Measurements from ENCODE around the gene LNX1.

The LNX1 gene

GRCh38 chr4:53625888-53626287, 34.6 kb upstream of the LNX1 start:
- H3K36me3 ChIP-seq (ENCODE audit: control insufficient read depth in 1 of 2, insufficient read depth in 2 of 2, low read length in 2 of 2) = no peaks in the 10 kb centered on the region
- no peak overlapping the region for H3K23ac ChIP-seq (ENCODE audit: low read length)
- H2AK5ac ChIP-seq (ENCODE audit: low read length) = no peak overlapping the region
- no peak for DNase-seq
- no peak overlapping the region for H2BK120ac ChIP-seq (ENCODE audit: insufficient read depth, low read length, poor library complexity)
- no peak overlapping the region for H4K8ac ChIP-seq (ENCODE audit: low read depth, low read length)
- no peak overlapping the region for H3K9ac ChIP-seq (ENCODE audit: low read length)
- H3K79me2 ChIP-seq (ENCODE audit: control insufficient read depth, insufficient read depth, low read length, poor library complexity) = no peaks in the 10 kb centered on the region
- H2AFZ ChIP-seq (ENCODE audit: insufficient read depth, low read length, poor library complexity) = no peak overlapping the region
- H3K79me1 ChIP-seq (ENCODE audit: low read length) = no peaks in the 10 kb centered on the region
- no peak overlapping the region for H3K4me2 ChIP-seq (ENCODE audit: low read length)
- no peak overlapping the region for H4K12ac ChIP-seq (ENCODE audit: low read depth, low read length)
- no peaks in the 10 kb centered on the region for H3K27me3 ChIP-seq (ENCODE audit: insufficient read depth, low read length)
- H3K18ac ChIP-seq (ENCODE audit: low read length) = no peak overlapping the region
- H3K9me3 ChIP-seq (ENCODE audit: insufficient read depth, low read depth, low read length) = no peaks in the 10 kb centered on the region
- no peak overlapping the region for H3K27ac ChIP-seq (ENCODE audit: low read depth, low read length)
- no peak overlapping the region for H2BK12ac ChIP-seq (ENCODE audit: low read length)
- WGBS (ENCODE audit: extremely low coverage, insufficient coverage, insufficient read length) = no CpG with 5 or more reads among the region's 2 CpGs
- H3K4me1 ChIP-seq (ENCODE audit: control insufficient read depth in 1 of 2, insufficient read depth in 2 of 2, low read length in 2 of 2) = peaks cover 0 to under 1% of the 10 kb centered on the region in 2 experiments
- no peak overlapping the region for H3K4ac ChIP-seq (ENCODE audit: low read depth, low read length)
- no peak overlapping the region for H2BK5ac ChIP-seq (ENCODE audit: low read depth, low read length, poor library complexity)
- no peak overlapping the region for H3K14ac ChIP-seq (ENCODE audit: low read length)
- no peak overlapping the region for H3K4me3 ChIP-seq (ENCODE audit: low read depth, low read length)
- H4K91ac ChIP-seq (ENCODE audit: low read depth, low read length) = no peak overlapping the region

DNA sequence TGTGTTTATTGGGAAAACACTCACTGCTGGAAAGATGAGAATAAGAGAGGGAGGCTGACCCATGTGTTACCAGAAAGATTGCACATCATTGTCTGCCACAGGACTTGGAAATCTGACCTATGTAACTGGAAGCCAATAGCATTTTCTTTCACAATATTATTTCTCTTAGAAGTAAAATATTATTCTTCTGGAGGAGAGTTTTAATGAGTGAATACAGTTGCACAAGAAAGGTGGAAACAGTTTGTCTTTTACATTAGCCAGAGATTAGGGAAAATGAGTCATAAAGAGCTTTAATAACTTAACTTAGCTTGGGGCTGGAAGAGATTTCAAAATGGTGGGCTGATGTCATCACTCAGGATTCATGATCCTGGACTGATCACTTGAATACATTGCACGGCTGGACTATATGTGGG, 31.5 kb upstream of the LNX1 start:
- H2AK5ac ChIP-seq (ENCODE audit: low read length) = no peak overlapping the region
- no peaks in the 10 kb centered on the region for H3K27me3 ChIP-seq (ENCODE audit: insufficient read depth, low read length)
- H4K8ac ChIP-seq (ENCODE audit: low read depth, low read length) = no peak overlapping the region
- no peak overlapping the region for H2BK5ac ChIP-seq (ENCODE audit: low read depth, low read length, poor library complexity)
- no peaks in the 10 kb centered on the region for H3K79me1 ChIP-seq (ENCODE audit: low read length)
- H3K4me3 ChIP-seq (ENCODE audit: low read depth, low read length) = no peak overlapping the region
- no peak overlapping the region for H3K4ac ChIP-seq (ENCODE audit: low read depth, low read length)
- no peaks in the 10 kb centered on the region for H3K9me3 ChIP-seq (ENCODE audit: insufficient read depth, low read depth, low read length)
- no peak overlapping the region for H3K4me2 ChIP-seq (ENCODE audit: low read length)
- DNase-seq = peak; percentile 80 to 95
- no peak overlapping the region for H4K91ac ChIP-seq (ENCODE audit: low read depth, low read length)
- H3K79me2 ChIP-seq (ENCODE audit: control insufficient read depth, insufficient read depth, low read length, poor library complexity) = no peaks in the 10 kb centered on the region
- WGBS (ENCODE audit: extremely low coverage, insufficient coverage, insufficient read length) = no CpG with 5 or more reads among the region's 1 CpG
- H3K23ac ChIP-seq (ENCODE audit: low read length) = no peak overlapping the region
- H2BK120ac ChIP-seq (ENCODE audit: insufficient read depth, low read length, poor library complexity) = no peak overlapping the region
- H2AFZ ChIP-seq (ENCODE audit: insufficient read depth, low read length, poor library complexity) = no peak overlapping the region
- H3K4me1 ChIP-seq (ENCODE audit: control insufficient read depth in 1 of 2, insufficient read depth in 2 of 2, low read length in 2 of 2) = peaks cover 0 to 1% of the 10 kb centered on the region in 2 experiments
- H3K14ac ChIP-seq (ENCODE audit: low read length) = no peak overlapping the region
- no peak overlapping the region for H2BK12ac ChIP-seq (ENCODE audit: low read length)
- H4K12ac ChIP-seq (ENCODE audit: low read depth, low read length) = no peak overlapping the region
- no peak overlapping the region for H3K27ac ChIP-seq (ENCODE audit: low read depth, low read length)
- no peaks in the 10 kb centered on the region for H3K36me3 ChIP-seq (ENCODE audit: control insufficient read depth in 1 of 2, insufficient read depth in 2 of 2, low read length in 2 of 2)
- H3K18ac ChIP-seq (ENCODE audit: low read length) = no peak overlapping the region
- no peak overlapping the region for H3K9ac ChIP-seq (ENCODE audit: low read length)

DNA sequence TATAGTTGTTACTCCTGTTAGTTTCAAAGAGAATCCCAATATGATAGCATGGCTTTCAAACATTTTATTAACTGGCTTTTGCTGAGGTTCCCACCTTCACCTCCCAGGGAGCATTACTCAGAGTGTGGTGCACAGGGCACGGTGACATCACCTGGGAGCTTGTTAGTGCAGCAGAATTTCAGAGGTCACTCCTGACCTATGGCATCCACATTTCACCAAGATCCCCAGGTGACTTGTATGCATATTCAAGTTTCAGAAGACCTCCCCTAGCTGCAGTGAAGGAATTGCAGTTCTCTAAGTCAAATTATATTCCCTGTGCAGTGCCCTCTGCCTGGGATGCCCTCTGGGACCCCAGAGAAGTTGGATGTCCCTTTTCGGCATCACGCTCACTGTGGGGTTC, 29.7 kb upstream of the LNX1 start:
- H2AK5ac ChIP-seq (ENCODE audit: low read length) = no peak overlapping the region
- no peak overlapping the region for H3K27ac ChIP-seq (ENCODE audit: low read depth, low read length)
- WGBS (ENCODE audit: extremely low coverage, insufficient coverage, insufficient read length) = no CpG with 5 or more reads among the region's 3 CpGs
- no peaks in the 10 kb centered on the region for H3K9me3 ChIP-seq (ENCODE audit: insufficient read depth, low read depth, low read length)
- peaks cover 0 to 1% of the 10 kb centered on the region in 2 experiments for H3K4me1 ChIP-seq (ENCODE audit: control insufficient read depth in 1 of 2, insufficient read depth in 2 of 2, low read length in 2 of 2)
- H2AFZ ChIP-seq (ENCODE audit: insufficient read depth, low read length, poor library complexity) = no peak overlapping the region
- H3K36me3 ChIP-seq (ENCODE audit: control insufficient read depth in 1 of 2, insufficient read depth in 2 of 2, low read length in 2 of 2) = no peaks in the 10 kb centered on the region
- H2BK120ac ChIP-seq (ENCODE audit: insufficient read depth, low read length, poor library complexity) = no peak overlapping the region
- no peak overlapping the region for H2BK5ac ChIP-seq (ENCODE audit: low read depth, low read length, poor library complexity)
- H3K9ac ChIP-seq (ENCODE audit: low read length) = no peak overlapping the region
- H3K18ac ChIP-seq (ENCODE audit: low read length) = no peak overlapping the region
- H4K91ac ChIP-seq (ENCODE audit: low read depth, low read length) = no peak overlapping the region
- H3K23ac ChIP-seq (ENCODE audit: low read length) = no peak overlapping the region
- DNase-seq = no peak
- no peaks in the 10 kb centered on the region for H3K79me2 ChIP-seq (ENCODE audit: control insufficient read depth, insufficient read depth, low read length, poor library complexity)
- no peak overlapping the region for H3K4ac ChIP-seq (ENCODE audit: low read depth, low read length)
- no peak overlapping the region for H2BK12ac ChIP-seq (ENCODE audit: low read length)
- no peak overlapping the region for H3K4me2 ChIP-seq (ENCODE audit: low read length)
- no peak overlapping the region for H3K4me3 ChIP-seq (ENCODE audit: low read depth, low read length)
- no peak overlapping the region for H4K8ac ChIP-seq (ENCODE audit: low read depth, low read length)
- no peak overlapping the region for H3K14ac ChIP-seq (ENCODE audit: low read length)
- no peaks in the 10 kb centered on the region for H3K27me3 ChIP-seq (ENCODE audit: insufficient read depth, low read length)
- no peak overlapping the region for H4K12ac ChIP-seq (ENCODE audit: low read depth, low read length)
- no peaks in the 10 kb centered on the region for H3K79me1 ChIP-seq (ENCODE audit: low read length)

- H3K27ac ChIP-seq (ENCODE audit: low read depth, low read length) = no peak overlapping the region
- H3K4me2 ChIP-seq (ENCODE audit: low read length) = no peak overlapping the region
- H3K79me2 ChIP-seq (ENCODE audit: control insufficient read depth, insufficient read depth, low read length, poor library complexity) = no peaks in the 10 kb centered on the region
- no peak overlapping the region for H4K91ac ChIP-seq (ENCODE audit: low read depth, low read length)
- no peak overlapping the region for H2BK120ac ChIP-seq (ENCODE audit: insufficient read depth, low read length, poor library complexity)
- no peak overlapping the region for H3K9ac ChIP-seq (ENCODE audit: low read length)
- no peak overlapping the region for H2BK12ac ChIP-seq (ENCODE audit: low read length)
- no peak overlapping the region for H4K12ac ChIP-seq (ENCODE audit: low read depth, low read length)
- H3K4ac ChIP-seq (ENCODE audit: low read depth, low read length) = no peak overlapping the region
- no peak overlapping the region for H2BK5ac ChIP-seq (ENCODE audit: low read depth, low read length, poor library complexity)
- no peak overlapping the region for H3K23ac ChIP-seq (ENCODE audit: low read length)
- no peak overlapping the region for H2AFZ ChIP-seq (ENCODE audit: insufficient read depth, low read length, poor library complexity)
- H3K4me1 ChIP-seq (ENCODE audit: control insufficient read depth in 1 of 2, insufficient read depth in 2 of 2, low read length in 2 of 2) = peaks cover 0 to 1% of the 10 kb centered on the region in 2 experiments
- no peak overlapping the region for H4K8ac ChIP-seq (ENCODE audit: low read depth, low read length)
- no peaks in the 10 kb centered on the region for H3K9me3 ChIP-seq (ENCODE audit: insufficient read depth, low read depth, low read length)
- H3K79me1 ChIP-seq (ENCODE audit: low read length) = no peaks in the 10 kb centered on the region
- H3K27me3 ChIP-seq (ENCODE audit: insufficient read depth, low read length) = no peaks in the 10 kb centered on the region
- H3K14ac ChIP-seq (ENCODE audit: low read length) = no peak overlapping the region
- H3K18ac ChIP-seq (ENCODE audit: low read length) = no peak overlapping the region
- no peak for DNase-seq
- H2AK5ac ChIP-seq (ENCODE audit: low read length) = no peak overlapping the region
- no peak overlapping the region for H3K4me3 ChIP-seq (ENCODE audit: low read depth, low read length)
- no peaks in the 10 kb centered on the region for H3K36me3 ChIP-seq (ENCODE audit: control insufficient read depth in 1 of 2, insufficient read depth in 2 of 2, low read length in 2 of 2)
- WGBS (ENCODE audit: extremely low coverage, insufficient coverage, insufficient read length) = no CpG with 5 or more reads among the region's 3 CpGs
Measured at GRCh38 chr4:53619431-53619830, 28.1 kb upstream of the LNX1 start.
